HS-27A (cell line): Measurements from ENCODE around the gene PI4K2A.

Source experiments
- DNase-seq: peaks from one replicate; pipeline ENCODE4 v3.0.0-alpha.2; 2012; ENCODE audit warnings: low read depth, missing footprints

PI4K2A gene

GRCh38 chr10:97707134-97707861 is 66.8 kb downstream of the PI4K2A start:
- DNase-seq: no peak

- DNase-seq: no peak
These were observed 67.7 kb downstream of the PI4K2A start for GRCh38 chr10:97708167-97708566.

- no peak for DNase-seq
These were observed 68.8 kb downstream of the PI4K2A start for GRCh38 chr10:97708976-97709946.

GRCh38 chr10:97711640-97712572 is 71.4 kb downstream of the PI4K2A start:
- no peak for DNase-seq

GRCh38 chr10:97713339-97713825 is 72.9 kb downstream of the PI4K2A start, which contains the start of gene MARVELD1:
MARVELD1 (plus strand) TSS chr10:97713730; CDS start chr10:97713877, 147 bp downstream.
- no peak for DNase-seq

GRCh38 chr10:97713826-97714400 is 73.4 kb downstream of the PI4K2A start:
- DNase-seq: no peak

- no peak for DNase-seq
These were observed 74.2 kb downstream of the PI4K2A start for GRCh38 chr10:97714401-97715258.

GRCh38 chr10:97715259-97715874 is 74.9 kb downstream of the PI4K2A start:
- DNase-seq: no peak

- DNase-seq: no peak
These were observed 77.2 kb downstream of the PI4K2A start for GRCh38 chr10:97717627-97718026.

GRCh38 chr10:97718178-97718577 is 77.7 kb downstream of the PI4K2A start:
- DNase-seq: no peak

GRCh38 chr10:97718659-97719142 is 78.2 kb downstream of the PI4K2A start:
- no peak for DNase-seq

GRCh38 chr10:97719602-97720001 is 79.1 kb downstream of the PI4K2A start:
- DNase-seq: no peak

GRCh38 chr10:97721871-97722780 is 81.7 kb downstream of the PI4K2A start:
- no peak for DNase-seq

- DNase-seq: no peak
These were observed 82.5 kb downstream of the PI4K2A start for GRCh38 chr10:97723001-97723400.

GRCh38 chr10:97724341-97724941 is 84.0 kb downstream of the PI4K2A start:
- no peak for DNase-seq
